ENCODE results near the gene NXPH1. TPM values are rescaled to one million over a fixed set of nuclear protein-coding genes. Genes with fewer than 3 reads are reported as not detected.

Gene NXPH1
- total RNA-seq, 1 experiment from 2014 or later: 1.2 TPM

DNA sequence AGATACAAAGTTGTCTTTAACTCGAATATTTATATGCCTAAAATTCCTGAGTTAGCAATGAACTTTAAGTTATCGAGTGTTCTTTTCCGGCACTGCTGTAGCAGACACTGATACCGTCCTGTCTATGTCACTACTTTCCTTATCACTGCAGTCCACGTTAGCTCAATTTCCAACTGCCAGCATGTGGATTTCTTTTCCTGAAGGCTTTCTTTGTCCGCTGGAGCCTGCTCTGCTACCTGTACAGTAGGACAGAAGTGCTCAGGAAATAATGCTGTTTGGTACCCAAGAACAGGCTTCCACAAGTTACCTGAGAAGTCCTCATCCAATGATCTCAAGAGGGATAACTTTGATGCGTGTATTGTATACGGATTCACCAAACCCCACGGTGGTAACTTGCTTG lies 329.4 kb downstream of the NXPH1 start:
- Mint-ChIP-seq H3K36me3 (ENCODE audit: insufficient read depth, unreplicated experiment) (no peaks in the 10 kb centered on the region), H3K9me3 (ENCODE audit: unreplicated experiment) (no peaks in the 10 kb centered on the region), H3K27ac (ENCODE audit: unreplicated experiment) (no peak overlapping the region), H3K4me1 (ENCODE audit: low read depth, unreplicated experiment) (no peaks in the 10 kb centered on the region), H3K4me3 (ENCODE audit: unreplicated experiment) (no peak overlapping the region), H3K27me3 (ENCODE audit: insufficient read depth, unreplicated experiment) (peaks cover 15% of the 10 kb centered on the region)
- no TSS peak for BruUV-seq (replicated peaks)
- H3K4me1 ChIP-seq: no peaks in the 10 kb centered on the region
- DNase-seq: no peak
- ChIA-PET POLR2A (no interaction called here), CTCF (no interaction called here)
- no peaks in the 10 kb centered on the region; the same call in 1 of the 2 replicates for H3K27me3 ChIP-seq (replicated peaks; ENCODE audit: control insufficient read depth, insufficient read depth, low read length)
- no peaks in the 10 kb centered on the region for H3K9me3 ChIP-seq
- no peak overlapping the region for H3K4me3 ChIP-seq (ENCODE audit: low read depth, low read length)
- intact Hi-C loops (cut with micrococcal nuclease; ENCODE audit: unreplicated experiment): no loop called here
- no peaks in the 10 kb centered on the region for H3K36me3 ChIP-seq (ENCODE audit: control insufficient read depth, insufficient read depth, low read length)
- TF ChIP-seq, protein P1, sequence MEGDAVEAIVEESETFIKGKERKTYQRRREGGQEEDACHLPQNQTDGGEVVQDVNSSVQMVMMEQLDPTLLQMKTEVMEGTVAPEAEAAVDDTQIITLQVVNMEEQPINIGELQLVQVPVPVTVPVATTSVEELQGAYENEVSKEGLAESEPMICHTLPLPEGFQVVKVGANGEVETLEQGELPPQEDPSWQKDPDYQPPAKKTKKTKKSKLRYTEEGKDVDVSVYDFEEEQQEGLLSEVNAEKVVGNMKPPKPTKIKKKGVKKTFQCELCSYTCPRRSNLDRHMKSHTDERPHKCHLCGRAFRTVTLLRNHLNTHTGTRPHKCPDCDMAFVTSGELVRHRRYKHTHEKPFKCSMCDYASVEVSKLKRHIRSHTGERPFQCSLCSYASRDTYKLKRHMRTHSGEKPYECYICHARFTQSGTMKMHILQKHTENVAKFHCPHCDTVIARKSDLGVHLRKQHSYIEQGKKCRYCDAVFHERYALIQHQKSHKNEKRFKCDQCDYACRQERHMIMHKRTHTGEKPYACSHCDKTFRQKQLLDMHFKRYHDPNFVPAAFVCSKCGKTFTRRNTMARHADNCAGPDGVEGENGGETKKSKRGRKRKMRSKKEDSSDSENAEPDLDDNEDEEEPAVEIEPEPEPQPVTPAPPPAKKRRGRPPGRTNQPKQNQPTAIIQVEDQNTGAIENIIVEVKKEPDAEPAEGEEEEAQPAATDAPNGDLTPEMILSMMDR (IDR thresholded peaks at IDR 0.05; ENCODE audit: insufficient read depth in 1 of 2, low read depth in 1 of 2, low read length in 1 of 2, severe bottlenecking in 1 of 2, unreplicated experiment in 1 of 2): no peak

DNA sequence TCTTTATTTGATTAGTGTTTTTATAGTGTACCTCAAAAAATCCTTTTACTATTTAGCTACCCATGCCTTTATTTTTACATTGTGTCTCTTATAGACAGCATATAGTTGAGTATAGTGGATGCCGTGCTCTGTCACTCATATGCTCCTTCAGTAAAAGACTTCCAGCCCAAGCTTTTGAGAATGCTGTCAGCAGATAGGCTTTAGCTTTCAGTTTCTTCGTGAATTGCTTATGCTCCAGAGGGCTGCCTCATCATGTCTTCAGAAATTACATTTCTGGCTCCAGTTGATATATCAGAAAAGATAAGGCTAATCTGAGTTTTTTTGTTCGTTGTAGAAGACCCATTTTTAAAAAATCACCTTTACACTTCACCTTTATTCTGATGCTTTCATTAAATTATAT lies 332.0 kb downstream of the NXPH1 start:
- Histone ChIP-seq H3K4me1 (no peaks in the 10 kb centered on the region), H3K4me3 (ENCODE audit: low read depth, low read length) (no peak overlapping the region), H3K27me3 (replicated peaks; ENCODE audit: control insufficient read depth, insufficient read depth, low read length) (no peaks in the 10 kb centered on the region), H3K36me3 (ENCODE audit: control insufficient read depth, insufficient read depth, low read length) (no peaks in the 10 kb centered on the region), H3K9me3 (no peaks in the 10 kb centered on the region)
- intact Hi-C loops (cut with micrococcal nuclease; ENCODE audit: unreplicated experiment): no loop called here
- POLR2A ChIA-PET: no interaction called here
- Mint-ChIP-seq H3K27ac (ENCODE audit: unreplicated experiment) (no peak overlapping the region), H3K4me1 (ENCODE audit: low read depth, unreplicated experiment) (no peaks in the 10 kb centered on the region), H3K9me3 (ENCODE audit: unreplicated experiment) (no peaks in the 10 kb centered on the region), H3K4me3 (ENCODE audit: unreplicated experiment) (no peak overlapping the region), H3K36me3 (ENCODE audit: insufficient read depth, unreplicated experiment) (no peaks in the 10 kb centered on the region), H3K27me3 (ENCODE audit: insufficient read depth, unreplicated experiment) (peaks cover 13% of the 10 kb centered on the region)
- TF ChIP-seq, protein P1 (IDR thresholded peaks at IDR 0.05; ENCODE audit: insufficient read depth in 1 of 2, low read depth in 1 of 2, low read length in 1 of 2, severe bottlenecking in 1 of 2, unreplicated experiment in 1 of 2): no peak
- CTCF ChIA-PET: no interaction called here
- BruUV-seq (replicated peaks): no TSS peak
- no peak for DNase-seq

DNA sequence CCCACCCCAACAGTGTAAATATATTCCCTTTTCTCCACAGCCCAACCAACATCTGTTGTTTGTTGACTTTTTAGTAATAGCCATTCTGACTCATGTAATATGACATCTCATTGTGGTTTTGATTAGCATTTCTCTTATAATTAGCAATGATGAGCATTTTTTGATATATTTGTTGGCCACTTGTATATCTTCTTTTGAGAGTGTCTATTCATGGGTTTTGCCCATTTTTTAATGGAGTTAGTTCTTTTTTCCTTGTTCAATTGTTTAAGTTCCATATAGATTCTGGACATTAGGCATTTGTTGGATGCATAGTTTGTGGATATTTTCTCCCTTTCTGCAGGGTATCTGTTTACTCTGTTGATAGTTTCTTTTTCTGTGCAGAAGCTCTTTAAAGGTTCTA lies 340.1 kb downstream of the NXPH1 start:
- no TSS peak for BruUV-seq (replicated peaks)
- H3K4me1 ChIP-seq: no peaks in the 10 kb centered on the region
- intact Hi-C loops (cut with micrococcal nuclease; ENCODE audit: unreplicated experiment): no loop called here
- H3K9me3 ChIP-seq: no peaks in the 10 kb centered on the region
- H3K27ac Mint-ChIP-seq (ENCODE audit: unreplicated experiment): no peak overlapping the region
- H3K36me3 Mint-ChIP-seq (ENCODE audit: insufficient read depth, unreplicated experiment): no peaks in the 10 kb centered on the region
- DNase-seq: no peak
- H3K4me3 Mint-ChIP-seq (ENCODE audit: unreplicated experiment): no peak overlapping the region
- POLR2A ChIA-PET: no interaction called here
- H3K36me3 ChIP-seq (ENCODE audit: control insufficient read depth, insufficient read depth, low read length): no peaks in the 10 kb centered on the region
- TF ChIP-seq, protein P1 (IDR thresholded peaks at IDR 0.05; ENCODE audit: insufficient read depth in 1 of 2, low read depth in 1 of 2, low read length in 1 of 2, severe bottlenecking in 1 of 2, unreplicated experiment in 1 of 2): no peak
- H3K9me3 Mint-ChIP-seq (ENCODE audit: unreplicated experiment): no peaks in the 10 kb centered on the region
- H3K27me3 Mint-ChIP-seq (ENCODE audit: insufficient read depth, unreplicated experiment): peaks cover 10% of the 10 kb centered on the region
- H3K4me1 Mint-ChIP-seq (ENCODE audit: low read depth, unreplicated experiment): no peaks in the 10 kb centered on the region
- CTCF ChIA-PET: no interaction called here
- H3K4me3 ChIP-seq (ENCODE audit: low read depth, low read length): no peak overlapping the region
- no peaks in the 10 kb centered on the region; the same call in 1 of the 2 replicates for H3K27me3 ChIP-seq (replicated peaks; ENCODE audit: control insufficient read depth, insufficient read depth, low read length)

Measured in Caco-2 (cell line).